ENCODE data around the gene SYDE2.

GRCh38 chr1:85158910-85159309 lies 41.9 kb downstream of the SYDE2 start:
- no peak for TF ChIP-seq EP300 (IDR thresholded peaks at IDR 0.05)
- no peak for TF ChIP-seq POLR2A (IDR thresholded peaks at IDR 0.05)
- TF ChIP-seq CTCF (IDR thresholded peaks at IDR 0.05) = no peak
